K562 (cell line): Measurements from ENCODE around the gene C1orf167. TPM values are rescaled to one million over a fixed set of nuclear protein-coding genes. Genes with fewer than 3 reads are reported as not detected.

Source experiments
- LCOR ChIP-seq: sonication (generic); formaldehyde crosslinking; IDR thresholded peaks from 2 replicates; pipeline ENCODE4 v1.8.0; 2022; ENCODE audit warnings: mild to moderate bottlenecking, missing genetic modification reagents
- POLR2H ChIP-seq: IDR thresholded peaks from 2 replicates; pipeline ENCODE4 v1.6.1; 2016; ENCODE audit warnings: missing genetic modification characterization, low read depth, mild to moderate bottlenecking, control low read depth, missing compliant biosample characterization, moderate library complexity
- RAD21 ChIP-seq, 2 experiments: fragments of 250-450 bp in 1 of 2; fragments of 450-650 bp in 1 of 2; sonication (Bioruptor Pico) in 1 of 2; formaldehyde crosslinking in 1 of 2; IDR thresholded peaks in 1 of 2; conservative IDR thresholded peaks in 1 of 2; 2 replicates each; pipeline versions ENCODE4 v1.4.0 to v1.8.0; 2020 to 2022; ENCODE audit warnings: mild to moderate bottlenecking in 2 of 2, moderate library complexity in 1 of 2
- TAF7 ChIP-seq: fragments of 450-650 bp; IDR thresholded peaks from 2 replicates; pipeline ENCODE4 v1.6.1; 2016; ENCODE audit warnings: missing genetic modification characterization, missing compliant biosample characterization
- TCF3 ChIP-seq: sonication (generic); formaldehyde crosslinking; IDR thresholded peaks from 2 replicates; pipeline ENCODE4 v1.4.0; 2020; ENCODE audit warnings: mild to moderate bottlenecking, missing genetic modification reagents
- UBTF ChIP-seq, 2 experiments: IDR thresholded peaks; 2 replicates each; pipeline ENCODE4 v1.6.1; 2012; ENCODE audit warnings: improper control_type of control experiment in 2 of 2, low read depth in 2 of 2, low read length in 2 of 2, borderline replicate concordance in 1 of 2
- ZBTB1 ChIP-seq: sonication (generic); formaldehyde crosslinking; IDR thresholded peaks from 2 replicates; pipeline ENCODE4 v1.8.1; 2023; ENCODE audit warnings: missing genetic modification reagents, low read depth, mild to moderate bottlenecking, borderline replicate concordance
- ZBTB2 ChIP-seq: fragments of 450-650 bp; IDR thresholded peaks from 2 replicates; pipeline ENCODE4 v1.6.1; 2016; ENCODE audit warnings: antibody characterized with exemption
- ZNF639 ChIP-seq, 2 experiments: fragments of 200-800 bp in 1 of 2; sonication (Bioruptor generic) in 1 of 2; sonication (generic) in 1 of 2; formaldehyde crosslinking in 1 of 2; IDR thresholded peaks in 1 of 2; conservative IDR thresholded peaks in 1 of 2; 2 replicates each; pipeline versions ENCODE4 v1.5.0 to v1.6.1; 2016 to 2020; ENCODE audit warnings: missing compliant biosample characterization in 1 of 2, missing genetic modification characterization in 1 of 2, missing genetic modification reagents in 1 of 2
- ZNF668 ChIP-seq: fragments of 250-450 bp; sonication (Bioruptor Pico); IDR thresholded peaks from 2 replicates; pipeline ENCODE4 v1.8.0; 2022; ENCODE audit warnings: mild to moderate bottlenecking, inconsistent platforms
- polyA plus RNA-seq, 8 experiments: library from polyadenylated mRNA; depleted of rRNA in 4 of 8; stranded (reverse) in 5 of 8; unstranded in 3 of 8; fragments of >200 nt; fragmentation: Nextera tagmentation in 2 of 8; fragmentation: Illumina TruSeq in 1 of 8; extraction: Ambion mirVana in 2 of 8; extraction: Trizol in 1 of 8; gene quantifications; 2 replicates each; pipeline versions ENCODE4 v1.2.1 to v1.2.3, GENCODE V29; 2011 to 2014; ENCODE audit warnings: inconsistent platforms in 1 of 8, missing spikeins in 1 of 8
- total RNA-seq, 7 experiments: library from RNA; depleted of rRNA in 6 of 7; stranded (reverse); fragments of >200 nt in 6 of 7; fragmentation: Illumina TruSeq in 2 of 7; extraction: Trizol in 2 of 7; gene quantifications; 2 replicates each; pipeline versions ENCODE4 v1.2.1 to v1.2.3, GENCODE V29; 2011 to 2021; ENCODE audit warnings: low replicate concordance in 1 of 7
- TF ChIP-seq, protein P1 (sequence below): fragments of 250-450 bp; sonication (Bioruptor Pico); IDR thresholded peaks from 2 replicates; pipeline ENCODE4 v1.4.0; 2020
- TF ChIP-seq, protein P2 (sequence below), 2 experiments: fragments of 450-650 bp in 1 of 2; sonication (generic) in 1 of 2; formaldehyde crosslinking; conservative IDR thresholded peaks; 2 replicates each; pipeline versions ENCODE4 v1.4.0 to v1.8.1; 2020 to 2022; ENCODE audit warnings: mild to moderate bottlenecking in 1 of 2, missing genetic modification reagents in 1 of 2

C1orf167 gene
- total and polyA plus RNA-seq, 9 of the 15 experiments (the other 6 are each of a cell fraction or from before 2014, with no cell fraction given), result 0.22 to 0.86 (median 0.31) TPM; not detected in 2

DNA sequence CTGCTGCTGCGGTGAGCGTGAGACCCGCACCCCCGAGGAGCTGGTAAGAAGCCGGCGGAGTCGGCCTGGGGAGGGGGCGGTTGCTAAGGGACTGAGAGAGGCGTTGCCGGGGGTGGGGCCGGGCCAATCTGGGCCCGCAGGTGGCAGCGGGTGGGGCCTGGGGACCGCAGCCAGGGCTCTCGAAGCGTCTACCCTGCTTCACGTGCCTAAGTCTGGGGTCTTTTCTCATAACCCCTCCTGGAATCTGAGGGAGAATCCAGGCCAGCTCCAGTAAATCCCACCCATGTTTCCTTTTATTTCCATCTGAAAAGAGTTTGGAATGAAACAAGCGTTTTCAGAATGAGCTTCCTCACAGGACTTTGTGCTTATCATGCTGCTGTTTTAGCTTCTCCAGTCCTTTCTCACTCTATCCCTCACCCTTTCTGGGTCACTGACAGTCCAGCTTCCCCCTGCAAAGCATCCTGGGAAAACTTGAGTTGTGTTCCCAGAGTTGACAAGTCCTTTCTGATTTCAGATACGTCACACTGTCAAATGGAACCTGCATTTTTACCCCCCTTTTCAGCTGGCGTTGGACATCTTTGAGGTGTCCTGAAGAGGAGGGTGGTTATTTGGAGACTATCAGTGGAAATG, 44.4 kb downstream of the C1orf167 start (continued):
- TF ChIP-seq ZNF668 (CRISPR knock-in tag), result 0 out of 2 replicates have a peak, but pooled peaks have one; percentile 51
- TF ChIP-seq, protein P1, sequence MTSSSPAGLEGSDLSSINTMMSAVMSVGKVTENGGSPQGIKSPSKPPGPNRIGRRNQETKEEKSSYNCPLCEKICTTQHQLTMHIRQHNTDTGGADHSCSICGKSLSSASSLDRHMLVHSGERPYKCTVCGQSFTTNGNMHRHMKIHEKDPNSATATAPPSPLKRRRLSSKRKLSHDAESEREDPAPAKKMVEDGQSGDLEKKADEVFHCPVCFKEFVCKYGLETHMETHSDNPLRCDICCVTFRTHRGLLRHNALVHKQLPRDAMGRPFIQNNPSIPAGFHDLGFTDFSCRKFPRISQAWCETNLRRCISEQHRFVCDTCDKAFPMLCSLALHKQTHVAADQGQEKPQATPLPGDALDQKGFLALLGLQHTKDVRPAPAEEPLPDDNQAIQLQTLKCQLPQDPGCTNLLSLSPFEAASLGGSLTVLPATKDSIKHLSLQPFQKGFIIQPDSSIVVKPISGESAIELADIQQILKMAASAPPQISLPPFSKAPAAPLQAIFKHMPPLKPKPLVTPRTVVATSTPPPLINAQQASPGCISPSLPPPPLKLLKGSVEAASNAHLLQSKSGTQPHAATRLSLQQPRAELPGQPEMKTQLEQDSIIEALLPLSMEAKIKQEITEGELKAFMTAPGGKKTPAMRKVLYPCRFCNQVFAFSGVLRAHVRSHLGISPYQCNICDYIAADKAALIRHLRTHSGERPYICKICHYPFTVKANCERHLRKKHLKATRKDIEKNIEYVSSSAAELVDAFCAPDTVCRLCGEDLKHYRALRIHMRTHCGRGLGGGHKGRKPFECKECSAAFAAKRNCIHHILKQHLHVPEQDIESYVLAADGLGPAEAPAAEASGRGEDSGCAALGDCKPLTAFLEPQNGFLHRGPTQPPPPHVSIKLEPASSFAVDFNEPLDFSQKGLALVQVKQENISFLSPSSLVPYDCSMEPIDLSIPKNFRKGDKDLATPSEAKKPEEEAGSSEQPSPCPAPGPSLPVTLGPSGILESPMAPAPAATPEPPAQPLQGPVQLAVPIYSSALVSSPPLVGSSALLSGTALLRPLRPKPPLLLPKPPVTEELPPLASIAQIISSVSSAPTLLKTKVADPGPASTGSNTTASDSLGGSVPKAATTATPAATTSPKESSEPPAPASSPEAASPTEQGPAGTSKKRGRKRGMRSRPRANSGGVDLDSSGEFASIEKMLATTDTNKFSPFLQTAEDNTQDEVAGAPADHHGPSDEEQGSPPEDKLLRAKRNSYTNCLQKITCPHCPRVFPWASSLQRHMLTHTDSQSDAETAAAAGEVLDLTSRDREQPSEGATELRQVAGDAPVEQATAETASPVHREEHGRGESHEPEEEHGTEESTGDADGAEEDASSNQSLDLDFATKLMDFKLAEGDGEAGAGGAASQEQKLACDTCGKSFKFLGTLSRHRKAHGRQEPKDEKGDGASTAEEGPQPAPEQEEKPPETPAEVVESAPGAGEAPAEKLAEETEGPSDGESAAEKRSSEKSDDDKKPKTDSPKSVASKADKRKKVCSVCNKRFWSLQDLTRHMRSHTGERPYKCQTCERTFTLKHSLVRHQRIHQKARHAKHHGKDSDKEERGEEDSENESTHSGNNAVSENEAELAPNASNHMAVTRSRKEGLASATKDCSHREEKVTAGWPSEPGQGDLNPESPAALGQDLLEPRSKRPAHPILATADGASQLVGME (CRISPR knock-in tag), result 0 out of 2 replicates have a peak, but pooled peaks have one; percentile 84
- 0 out of 4 replicates have a peak, but pooled peaks of 1 of the 2 experiments have one; percentile 5 for TF ChIP-seq RAD21 (CRISPR knock-in tag; conservative IDR thresholded peaks at IDR 0.05 in 1 of 2, IDR thresholded peaks at IDR 0.05 in 1 of 2)
- peak; percentile 47; the same call in 1 of the 2 replicates for TF ChIP-seq TCF3 (CRISPR knock-in tag)
- TF ChIP-seq, protein P2, sequence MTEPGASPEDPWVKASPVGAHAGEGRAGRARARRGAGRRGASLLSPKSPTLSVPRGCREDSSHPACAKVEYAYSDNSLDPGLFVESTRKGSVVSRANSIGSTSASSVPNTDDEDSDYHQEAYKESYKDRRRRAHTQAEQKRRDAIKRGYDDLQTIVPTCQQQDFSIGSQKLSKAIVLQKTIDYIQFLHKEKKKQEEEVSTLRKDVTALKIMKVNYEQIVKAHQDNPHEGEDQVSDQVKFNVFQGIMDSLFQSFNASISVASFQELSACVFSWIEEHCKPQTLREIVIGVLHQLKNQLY (CRISPR knock-in tag; conservative IDR thresholded peaks at IDR 0.05), result 0 out of 4 replicates have a peak, but pooled peaks of 1 of the 2 experiments have one; percentile 78
- TF ChIP-seq ZBTB1, result 0 out of 2 replicates have a peak, but pooled peaks have one; percentile 13
- TF ChIP-seq ZNF639 (CRISPR knock-in tag; conservative IDR thresholded peaks at IDR 0.05 in 1 of 2, IDR thresholded peaks at IDR 0.05 in 1 of 2), result peak in 1 of 2 experiments; percentile 0; a peak in 1 of 4 replicates
- no peak for TF ChIP-seq TAF7 (tag)
- no peak for TF ChIP-seq POLR2H (tag)
- 0 out of 2 replicates have a peak, but pooled peaks have one; percentile 29 for TF ChIP-seq ZBTB2
- TF ChIP-seq UBTF (IDR thresholded peaks at IDR 0.05; ENCODE audit: borderline replicate concordance in 1 of 2, low read depth in 2 of 2, low read length in 2 of 2), result 0 out of 4 replicates have a peak, but pooled peaks of 1 of the 2 experiments have one; percentile 19
- TF ChIP-seq LCOR, result 0 out of 2 replicates have a peak, but pooled peaks have one; percentile 0
